Epithelial cell of esophagus (primary cell): Measurements from ENCODE around the gene MCF2L2.

Source experiments
- DNase-seq: peaks from one replicate; pipeline ENCODE4 v3.0.0; 2010; ENCODE audit warnings: low read depth
- H3K4me3 ChIP-seq: 2 replicates; pipeline ENCODE4 v1.5.1; 2011; ENCODE audit warnings: mild to moderate bottlenecking, low read length, control low read depth
- CTCF ChIP-seq: IDR thresholded peaks from 2 replicates; pipeline ENCODE4 v1.5.1; 2011; ENCODE audit warnings: low read depth, mild to moderate bottlenecking, low read length, control low read depth, inconsistent platforms; ENCODE audit not compliant: insufficient read depth; ENCODE audit errors: missing control alignments

MCF2L2 gene

GRCh38 chr3:183369117-183369516 is 59.3 kb downstream of the MCF2L2 start:
- no peak overlapping the region for H3K4me3 ChIP-seq
- no peak for TF ChIP-seq CTCF
- DNase-seq: no peak

GRCh38 chr3:183360971-183361624 is 67.3 kb downstream of the MCF2L2 start:
- DNase-seq: no peak
- no peak overlapping the region for H3K4me3 ChIP-seq
- TF ChIP-seq CTCF: no peak

- TF ChIP-seq CTCF: no peak
- no peak for DNase-seq
- no peak overlapping the region for H3K4me3 ChIP-seq
These were observed 69.4 kb downstream of the MCF2L2 start for GRCh38 chr3:183359036-183359435.

- TF ChIP-seq CTCF: no peak
- DNase-seq: no peak
- H3K4me3 ChIP-seq: no peak overlapping the region
These were observed 70.8 kb downstream of the MCF2L2 start for GRCh38 chr3:183357564-183358079.

GRCh38 chr3:183356920-183357319 is 71.5 kb downstream of the MCF2L2 start:
- no peak overlapping the region for H3K4me3 ChIP-seq
- no peak for TF ChIP-seq CTCF
- DNase-seq: no peak

GRCh38 chr3:183354874-183355273 is 73.5 kb downstream of the MCF2L2 start:
- TF ChIP-seq CTCF: no peak
- DNase-seq: no peak
- no peak overlapping the region for H3K4me3 ChIP-seq

GRCh38 chr3:183354325-183354831 is 74.0 kb downstream of the MCF2L2 start:
- H3K4me3 ChIP-seq: no peak overlapping the region
- no peak for TF ChIP-seq CTCF
- no peak for DNase-seq
